Ishikawa (cell line): ENCODE measurements around the gene ZNF319.

Source experiments
- CEBPB ChIP-seq: IDR thresholded peaks from 2 replicates; pipeline ENCODE4 v1.6.1; 2012
- EGR1 ChIP-seq: IDR thresholded peaks from 2 replicates; pipeline ENCODE4 v1.6.1; 2012
- EP300 ChIP-seq: IDR thresholded peaks from 2 replicates; pipeline ENCODE4 v1.6.1; 2012; ENCODE audit warnings: borderline replicate concordance
- FOXM1 ChIP-seq: IDR thresholded peaks from 2 replicates; pipeline ENCODE4 v1.6.1; 2012; ENCODE audit warnings: low read depth, borderline replicate concordance
- NFIC ChIP-seq: IDR thresholded peaks from 2 replicates; pipeline ENCODE4 v1.6.1; 2012
- TAF1 ChIP-seq: IDR thresholded peaks from 2 replicates; pipeline ENCODE4 v1.6.1; 2012; ENCODE audit warnings: low read depth, mild to moderate bottlenecking
- USF1 ChIP-seq: IDR thresholded peaks from 2 replicates; pipeline ENCODE4 v1.6.1; 2012
- YY1 ChIP-seq: IDR thresholded peaks from 2 replicates; pipeline ENCODE4 v1.6.1; 2012; ENCODE audit warnings: low read depth
- TF ChIP-seq, protein P1 (sequence below): IDR thresholded peaks from 2 replicates; pipeline ENCODE4 v1.6.1; 2012; ENCODE audit warnings: low read depth, mild to moderate bottlenecking
- TF ChIP-seq, protein P2 (sequence below): IDR thresholded peaks from 2 replicates; pipeline ENCODE4 v1.6.1; 2012

- TF ChIP-seq NFIC (no peak), USF1 (no peak), FOXM1 (no peak), CEBPB (no peak), EP300 (no peak), YY1 (no peak), TAF1 (no peak), EGR1 (no peak)
- TF ChIP-seq, protein P1, sequence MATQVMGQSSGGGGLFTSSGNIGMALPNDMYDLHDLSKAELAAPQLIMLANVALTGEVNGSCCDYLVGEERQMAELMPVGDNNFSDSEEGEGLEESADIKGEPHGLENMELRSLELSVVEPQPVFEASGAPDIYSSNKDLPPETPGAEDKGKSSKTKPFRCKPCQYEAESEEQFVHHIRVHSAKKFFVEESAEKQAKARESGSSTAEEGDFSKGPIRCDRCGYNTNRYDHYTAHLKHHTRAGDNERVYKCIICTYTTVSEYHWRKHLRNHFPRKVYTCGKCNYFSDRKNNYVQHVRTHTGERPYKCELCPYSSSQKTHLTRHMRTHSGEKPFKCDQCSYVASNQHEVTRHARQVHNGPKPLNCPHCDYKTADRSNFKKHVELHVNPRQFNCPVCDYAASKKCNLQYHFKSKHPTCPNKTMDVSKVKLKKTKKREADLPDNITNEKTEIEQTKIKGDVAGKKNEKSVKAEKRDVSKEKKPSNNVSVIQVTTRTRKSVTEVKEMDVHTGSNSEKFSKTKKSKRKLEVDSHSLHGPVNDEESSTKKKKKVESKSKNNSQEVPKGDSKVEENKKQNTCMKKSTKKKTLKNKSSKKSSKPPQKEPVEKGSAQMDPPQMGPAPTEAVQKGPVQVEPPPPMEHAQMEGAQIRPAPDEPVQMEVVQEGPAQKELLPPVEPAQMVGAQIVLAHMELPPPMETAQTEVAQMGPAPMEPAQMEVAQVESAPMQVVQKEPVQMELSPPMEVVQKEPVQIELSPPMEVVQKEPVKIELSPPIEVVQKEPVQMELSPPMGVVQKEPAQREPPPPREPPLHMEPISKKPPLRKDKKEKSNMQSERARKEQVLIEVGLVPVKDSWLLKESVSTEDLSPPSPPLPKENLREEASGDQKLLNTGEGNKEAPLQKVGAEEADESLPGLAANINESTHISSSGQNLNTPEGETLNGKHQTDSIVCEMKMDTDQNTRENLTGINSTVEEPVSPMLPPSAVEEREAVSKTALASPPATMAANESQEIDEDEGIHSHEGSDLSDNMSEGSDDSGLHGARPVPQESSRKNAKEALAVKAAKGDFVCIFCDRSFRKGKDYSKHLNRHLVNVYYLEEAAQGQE, result no peak
- TF ChIP-seq, protein P2, sequence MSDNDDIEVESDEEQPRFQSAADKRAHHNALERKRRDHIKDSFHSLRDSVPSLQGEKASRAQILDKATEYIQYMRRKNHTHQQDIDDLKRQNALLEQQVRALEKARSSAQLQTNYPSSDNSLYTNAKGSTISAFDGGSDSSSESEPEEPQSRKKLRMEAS, result no peak
These were observed 54.2 kb downstream of the ZNF319 start for GRCh38 chr16:57946181-57946801.
